ENCODE data around the gene NKX2-4.

The NKX2-4 gene

GRCh38 chr20:21393816-21394519 is 3.4 kb downstream of the NKX2-4 start:
- DNase-seq, result no peak
- Histone ChIP-seq H4K20me1 (ENCODE audit: insufficient read depth, low read length) (no peaks in the 10 kb centered on the region), H3K4me3 (ENCODE audit: low read length) (no peak overlapping the region), H2AFZ (ENCODE audit: low read length) (no peak overlapping the region), H3K27ac (ENCODE audit: low read length) (no peak overlapping the region), H3K4me1 (ENCODE audit: low read length) (no peaks in the 10 kb centered on the region), H3K9me3 (replicated peaks; ENCODE audit: insufficient read depth, low read length) (no peaks in the 10 kb centered on the region), H3K36me3 (replicated peaks; ENCODE audit: insufficient read depth, low read length) (no peaks in the 10 kb centered on the region), H3K9ac (ENCODE audit: low read length) (no peak overlapping the region), H3K9me2 (replicated peaks; ENCODE audit: insufficient read depth, low read length) (no peaks in the 10 kb centered on the region), H3K4me2 (ENCODE audit: low read depth, low read length) (no peak overlapping the region), H3K27me3 (replicated peaks; ENCODE audit: insufficient read depth, low read length) (no peaks in the 10 kb centered on the region), H3F3A (ENCODE audit: insufficient read depth, low read length) (no peaks in the 10 kb centered on the region), H3K79me2 (ENCODE audit: low read length) (no peaks in the 10 kb centered on the region)
- TF ChIP-seq CTCF (IDR thresholded peaks at IDR 0.05; ENCODE audit: low read length) (no peak), EZH2 (optimal IDR thresholded peaks at IDR 0.05; ENCODE audit: low read depth, low read length) (no peak), EZH2phosphoT487 (IDR thresholded peaks at IDR 0.05; ENCODE audit: low read length) (no peak)

- H3F3A ChIP-seq (ENCODE audit: insufficient read depth, low read length), result no peaks in the 10 kb centered on the region
- no peaks in the 10 kb centered on the region for H4K20me1 ChIP-seq (ENCODE audit: insufficient read depth, low read length)
- H3K27ac ChIP-seq (ENCODE audit: low read length), result no peak overlapping the region
- no peaks in the 10 kb centered on the region for H3K4me1 ChIP-seq (ENCODE audit: low read length)
- no peak overlapping the region for H3K9ac ChIP-seq (ENCODE audit: low read length)
- H3K4me3 ChIP-seq (ENCODE audit: low read length), result no peak overlapping the region
- no peak overlapping the region for H3K4me2 ChIP-seq (ENCODE audit: low read depth, low read length)
- H3K27me3 ChIP-seq (replicated peaks; ENCODE audit: insufficient read depth, low read length), result no peaks in the 10 kb centered on the region
- H3K9me2 ChIP-seq (replicated peaks; ENCODE audit: insufficient read depth, low read length), result no peaks in the 10 kb centered on the region
- DNase-seq, result no peak
- no peaks in the 10 kb centered on the region for H3K79me2 ChIP-seq (ENCODE audit: low read length)
- TF ChIP-seq CTCF (IDR thresholded peaks at IDR 0.05; ENCODE audit: low read length), result no peak
- TF ChIP-seq EZH2 (optimal IDR thresholded peaks at IDR 0.05; ENCODE audit: low read depth, low read length), result no peak
- TF ChIP-seq EZH2phosphoT487 (IDR thresholded peaks at IDR 0.05; ENCODE audit: low read length), result no peak
- H3K9me3 ChIP-seq (replicated peaks; ENCODE audit: insufficient read depth, low read length), result no peaks in the 10 kb centered on the region
- no peaks in the 10 kb centered on the region for H3K36me3 ChIP-seq (replicated peaks; ENCODE audit: insufficient read depth, low read length)
- H2AFZ ChIP-seq (ENCODE audit: low read length), result no peak overlapping the region
Observed at GRCh38 chr20:21393166-21393565, 4.2 kb downstream of the NKX2-4 start.

- no peak overlapping the region for H3K9ac ChIP-seq (ENCODE audit: low read length)
- TF ChIP-seq CTCF (IDR thresholded peaks at IDR 0.05; ENCODE audit: low read length) (no peak), EZH2 (optimal IDR thresholded peaks at IDR 0.05; ENCODE audit: low read depth, low read length) (no peak), EZH2phosphoT487 (IDR thresholded peaks at IDR 0.05; ENCODE audit: low read length) (no peak)
- H3K27me3 ChIP-seq (replicated peaks; ENCODE audit: insufficient read depth, low read length), result no peaks in the 10 kb centered on the region
- no peaks in the 10 kb centered on the region for H3F3A ChIP-seq (ENCODE audit: insufficient read depth, low read length)
- DNase-seq, result no peak
- H3K9me2 ChIP-seq (replicated peaks; ENCODE audit: insufficient read depth, low read length), result no peaks in the 10 kb centered on the region
- no peak overlapping the region for H2AFZ ChIP-seq (ENCODE audit: low read length)
- H3K79me2 ChIP-seq (ENCODE audit: low read length), result no peaks in the 10 kb centered on the region
- H3K4me3 ChIP-seq (ENCODE audit: low read length), result no peak overlapping the region
- no peaks in the 10 kb centered on the region for H3K9me3 ChIP-seq (replicated peaks; ENCODE audit: insufficient read depth, low read length)
- no peaks in the 10 kb centered on the region for H3K4me1 ChIP-seq (ENCODE audit: low read length)
- H3K36me3 ChIP-seq (replicated peaks; ENCODE audit: insufficient read depth, low read length), result no peaks in the 10 kb centered on the region
- H3K4me2 ChIP-seq (ENCODE audit: low read depth, low read length), result no peak overlapping the region
- no peak overlapping the region for H3K27ac ChIP-seq (ENCODE audit: low read length)
- no peaks in the 10 kb centered on the region for H4K20me1 ChIP-seq (ENCODE audit: insufficient read depth, low read length)
Observed at GRCh38 chr20:21391972-21392352, 5.4 kb downstream of the NKX2-4 start.
